ENCODE measurements around the gene PSIP1.
"Not testable (repeated sequence)": the region's sequence is repeated elsewhere in the genome, so short reads cannot be mapped to it uniquely, and the experiment has no call there.

Gene PSIP1

GRCh38 chr9:15542624-15543023 lies 31.9 kb upstream of the PSIP1 start:
- no peak for TF ChIP-seq CTCF (IDR thresholded peaks at IDR 0.05; ENCODE audit: low read depth, low read length)
- H3K4me3 ChIP-seq (ENCODE audit: low read depth, low read length): no peak overlapping the region
- H3K27me3 ChIP-seq: no peaks in the 10 kb centered on the region
- no peaks in the 10 kb centered on the region for H3K36me3 ChIP-seq
- H3K9me3 ChIP-seq: no peaks in the 10 kb centered on the region
- DNase-seq: no peak
- peaks cover 3% of the 10 kb centered on the region; the same call in 1 of the 2 replicates for H3K4me1 ChIP-seq

GRCh38 chr9:15541872-15542271 lies 31.1 kb upstream of the PSIP1 start:
- no peaks in the 10 kb centered on the region for H3K27me3 ChIP-seq
- DNase-seq: no peak

GRCh38 chr9:15531380-15531779 lies 20.6 kb upstream of the PSIP1 start:
- Histone ChIP-seq H3K27me3 (no peaks in the 10 kb centered on the region), H3K4me1 (no peaks in the 10 kb centered on the region), H3K9me3 (no peaks in the 10 kb centered on the region), H3K4me3 (ENCODE audit: low read depth, low read length) (no peak overlapping the region), H3K36me3 (no peaks in the 10 kb centered on the region)
- no peak for TF ChIP-seq CTCF (IDR thresholded peaks at IDR 0.05; ENCODE audit: low read depth, low read length)
- no peak for DNase-seq

More at GRCh38 chr9:15541872-15542271, 31.1 kb upstream of the PSIP1 start:
- peaks cover 3% of the 10 kb centered on the region; the same call in 1 of the 2 replicates for H3K4me1 ChIP-seq
- no peaks in the 10 kb centered on the region for H3K9me3 ChIP-seq
- TF ChIP-seq CTCF (IDR thresholded peaks at IDR 0.05; ENCODE audit: low read depth, low read length): no peak
- H3K36me3 ChIP-seq: no peaks in the 10 kb centered on the region
- no peak overlapping the region for H3K4me3 ChIP-seq (ENCODE audit: low read depth, low read length)

- Histone ChIP-seq H3K9me3 (no peaks in the 10 kb centered on the region), H3K27me3 (no peaks in the 10 kb centered on the region), H3K4me3 (ENCODE audit: low read depth, low read length) (no peak overlapping the region), H3K36me3 (no peaks in the 10 kb centered on the region), H3K4me1 (no peaks in the 10 kb centered on the region)
- DNase-seq: no peak
- no peak for TF ChIP-seq CTCF (IDR thresholded peaks at IDR 0.05; ENCODE audit: low read depth, low read length)
Measured at GRCh38 chr9:15529566-15530324, 19.0 kb upstream of the PSIP1 start.

- H3K4me3 ChIP-seq (ENCODE audit: low read depth, low read length); H3K27me3 ChIP-seq; DNase-seq; H3K9me3 ChIP-seq; H3K4me1 ChIP-seq; H3K36me3 ChIP-seq: not testable (repeated sequence)
Measured at GRCh38 chr9:15527035-15527434, 16.3 kb upstream of the PSIP1 start.

- Histone ChIP-seq H3K36me3 (no peaks in the 10 kb centered on the region), H3K27me3 (no peaks in the 10 kb centered on the region), H3K4me1 (no peaks in the 10 kb centered on the region), H3K9me3 (no peaks in the 10 kb centered on the region), H3K4me3 (ENCODE audit: low read depth, low read length) (no peak overlapping the region)
- TF ChIP-seq CTCF (IDR thresholded peaks at IDR 0.05; ENCODE audit: low read depth, low read length): no peak
- DNase-seq: no peak
Measured at GRCh38 chr9:15525958-15526357, 15.2 kb upstream of the PSIP1 start.
